Fibroblast of skin of right biceps (primary cell): ENCODE measurements around the gene CTXN2.

ENCODE experiments used
- DNase-seq: peaks from one replicate; pipeline ENCODE4 v3.0.0-alpha.2; 2013

The CTXN2 gene

DNA sequence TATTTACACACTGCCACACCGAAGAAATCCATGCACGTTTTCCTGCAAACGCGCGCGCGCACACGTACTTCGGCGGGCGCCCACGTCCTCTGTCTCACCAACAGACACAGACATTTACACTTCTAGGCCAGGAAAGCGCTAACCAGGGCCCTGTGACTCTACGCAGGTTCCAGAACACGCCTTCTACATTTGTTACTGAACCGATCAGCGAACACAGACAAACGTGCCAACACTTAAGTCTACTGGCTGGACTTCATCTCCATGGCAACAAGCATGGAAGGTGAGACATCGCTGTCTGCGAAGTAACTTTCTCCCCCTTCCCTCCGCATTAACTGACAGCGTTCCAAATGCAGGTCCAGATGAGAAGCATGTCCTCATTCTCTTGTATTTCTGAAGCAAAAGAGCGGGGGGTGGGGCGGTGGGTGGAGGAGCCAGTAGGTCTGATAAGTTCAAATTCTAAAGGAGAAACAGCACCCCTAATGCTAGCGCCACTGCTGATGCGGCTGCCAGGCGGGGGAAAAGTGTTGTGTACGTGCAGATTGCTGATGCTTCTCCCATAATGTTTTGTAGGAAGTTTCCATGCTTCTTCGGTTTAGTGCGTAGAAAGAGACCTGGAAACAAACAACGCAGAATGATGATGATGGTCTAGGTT, at the start of gene CTXN2:
TSS of gene CTXN2 (plus strand) at position 92 of the 652 bp plus-strand sequence. CDS start 9,636 bp downstream, outside the sequence.
- peak; percentile 6 for DNase-seq

DNA sequence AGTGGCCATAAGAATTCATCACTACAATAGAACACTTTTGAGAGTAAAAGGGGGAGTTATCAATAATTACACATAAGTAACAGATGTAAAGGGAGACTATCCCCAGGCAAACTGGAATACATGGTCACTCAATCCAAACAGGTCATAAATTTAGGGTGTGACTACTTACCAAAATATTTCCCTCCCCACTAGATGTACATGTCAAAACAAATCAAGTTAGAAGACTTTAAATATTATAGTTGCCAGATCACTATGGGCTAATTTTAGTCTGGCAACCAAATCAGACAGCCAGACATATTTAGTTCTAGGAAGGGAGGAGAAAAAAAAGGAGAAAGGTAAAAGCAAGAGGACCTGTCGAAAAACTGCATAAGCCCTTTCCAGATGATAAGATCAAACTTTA, 47.6 kb upstream of the CTXN2 start:
- DNase-seq, result peak; percentile 49

DNA sequence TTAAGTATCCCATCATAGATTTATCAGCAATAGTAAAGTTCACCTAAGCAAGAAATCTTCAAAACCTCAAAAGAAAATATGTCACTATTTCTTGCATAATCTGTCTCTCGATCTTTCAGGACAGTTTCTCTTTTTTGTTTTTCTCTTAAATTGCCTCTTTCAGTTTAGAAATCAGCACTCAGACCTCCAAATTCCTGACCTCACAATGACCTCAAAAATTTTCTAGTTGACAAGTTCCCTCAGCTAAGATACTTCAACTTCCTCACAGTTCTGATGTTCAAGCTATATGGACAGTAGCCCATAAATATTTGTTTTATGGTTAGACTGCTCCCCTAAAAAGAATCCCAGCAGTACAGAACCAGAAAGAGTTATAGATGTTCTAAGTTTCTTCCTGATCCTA, 46.6 kb upstream of the CTXN2 start:
- DNase-seq, result peak; percentile 55

DNA sequence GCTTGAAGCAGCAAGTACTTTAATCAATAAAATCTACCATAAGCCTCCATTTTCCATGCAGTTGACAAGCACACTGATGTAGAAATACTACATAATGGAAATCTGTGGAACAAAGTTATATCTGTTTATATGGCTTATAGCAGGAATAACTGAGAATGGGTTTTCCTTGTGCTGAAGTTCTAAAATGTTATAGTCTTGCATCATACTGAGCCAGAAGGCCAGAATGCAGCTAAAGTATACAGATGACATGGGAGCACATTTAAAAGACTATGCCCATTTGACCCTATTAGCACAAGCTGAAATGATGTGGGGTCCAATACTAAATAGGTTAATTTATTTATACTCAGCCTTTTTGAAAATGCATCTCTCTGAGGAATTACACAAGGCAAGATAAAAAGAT, 45.5 kb upstream of the CTXN2 start:
- DNase-seq, result peak; percentile 13

DNA sequence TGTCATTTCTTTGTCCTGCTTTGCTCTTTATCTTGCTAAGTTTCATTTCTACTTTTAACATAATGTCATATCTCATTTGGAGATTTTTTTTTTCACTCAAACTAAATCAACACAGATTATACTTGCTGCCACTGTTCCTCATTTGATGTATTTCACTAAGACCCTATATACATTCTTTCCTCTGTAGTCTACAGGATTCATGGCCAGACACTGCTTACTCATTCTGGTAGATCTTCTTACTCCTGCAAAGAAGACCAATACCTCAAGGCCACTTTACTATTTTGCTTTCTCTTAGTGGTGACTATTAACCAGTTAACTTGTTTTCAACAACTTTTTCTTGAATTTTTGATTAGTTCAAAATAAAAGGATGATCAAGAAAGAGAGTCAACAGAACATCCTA, 44.1 kb upstream of the CTXN2 start:
- DNase-seq, result peak; percentile 55

DNA sequence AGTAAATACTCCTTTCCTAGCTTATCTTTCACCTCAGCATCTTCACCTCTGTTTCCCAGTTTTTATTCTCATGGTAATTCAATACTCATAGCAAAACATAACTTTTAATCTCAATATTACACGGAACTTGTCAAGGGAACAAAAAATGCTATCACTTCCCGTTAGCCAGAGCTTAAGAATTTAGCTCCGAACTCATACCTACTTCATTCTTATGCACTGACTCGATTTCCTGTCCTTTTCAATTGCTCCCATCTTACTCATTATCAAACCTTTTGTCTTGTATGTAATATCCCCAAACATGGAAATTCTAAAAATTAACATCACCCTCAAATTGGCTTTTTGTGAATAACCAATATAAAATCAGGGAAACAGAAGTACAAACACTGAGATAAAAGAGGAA, 41.6 kb upstream of the CTXN2 start:
- DNase-seq, result peak; percentile 87

DNA sequence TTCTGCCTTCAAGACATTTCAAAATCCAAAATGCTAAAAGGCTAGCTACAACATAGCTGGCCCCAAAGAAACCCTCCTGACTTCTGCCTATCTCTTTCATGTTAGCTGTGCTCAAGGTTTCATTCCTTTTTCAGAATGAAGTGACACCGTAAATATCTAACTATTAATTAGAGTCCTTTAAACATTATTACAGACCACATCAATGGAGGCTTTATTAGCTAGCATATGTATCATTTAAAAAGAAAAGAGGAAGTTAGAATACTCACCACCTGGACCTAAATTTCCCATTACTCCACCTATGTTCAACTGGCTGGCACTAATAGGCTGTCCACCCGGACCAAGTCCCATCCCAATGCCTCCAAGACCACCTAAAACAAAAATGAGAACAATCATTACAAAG, 37.9 kb upstream of the CTXN2 start:
- no peak for DNase-seq

DNA sequence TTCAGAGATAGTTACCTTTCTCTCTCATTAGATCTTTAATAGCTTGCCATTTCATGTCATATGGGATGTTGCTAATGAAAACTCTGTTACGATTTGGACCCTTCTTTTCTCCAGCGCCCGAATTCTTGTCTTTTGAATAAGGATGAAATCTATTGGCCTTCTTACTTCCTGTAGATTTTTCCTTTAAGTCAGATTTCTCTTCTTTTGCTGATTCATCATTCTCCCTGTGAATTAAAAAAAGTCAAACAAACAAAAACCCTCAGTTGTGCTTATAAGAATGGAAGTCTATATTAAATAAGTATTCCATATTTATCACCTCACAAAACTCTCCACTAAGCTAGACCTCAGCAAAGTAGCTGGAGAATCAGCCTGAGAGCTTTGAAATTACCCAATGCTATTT, 22.8 kb upstream of the CTXN2 start:
- no peak for DNase-seq

DNA sequence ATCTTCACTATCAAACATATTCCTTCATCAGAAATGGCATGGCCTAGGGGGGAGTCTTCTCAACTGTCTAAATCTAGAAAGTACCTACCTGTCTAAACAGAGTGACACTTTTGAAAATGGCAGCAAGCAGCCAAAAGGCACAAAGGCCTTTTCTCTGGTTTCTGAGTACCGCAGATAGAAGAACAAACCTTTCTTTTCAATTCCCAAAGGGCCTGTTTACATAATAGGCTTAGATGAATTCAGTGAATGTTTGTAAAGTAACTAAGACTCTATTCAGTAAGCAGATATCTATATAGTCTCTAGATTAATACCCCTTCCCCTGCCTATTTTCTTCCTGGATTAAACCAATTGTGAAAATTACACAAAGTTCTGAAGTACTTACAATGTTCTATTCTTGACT, 20.5 kb upstream of the CTXN2 start:
- no peak for DNase-seq

DNA sequence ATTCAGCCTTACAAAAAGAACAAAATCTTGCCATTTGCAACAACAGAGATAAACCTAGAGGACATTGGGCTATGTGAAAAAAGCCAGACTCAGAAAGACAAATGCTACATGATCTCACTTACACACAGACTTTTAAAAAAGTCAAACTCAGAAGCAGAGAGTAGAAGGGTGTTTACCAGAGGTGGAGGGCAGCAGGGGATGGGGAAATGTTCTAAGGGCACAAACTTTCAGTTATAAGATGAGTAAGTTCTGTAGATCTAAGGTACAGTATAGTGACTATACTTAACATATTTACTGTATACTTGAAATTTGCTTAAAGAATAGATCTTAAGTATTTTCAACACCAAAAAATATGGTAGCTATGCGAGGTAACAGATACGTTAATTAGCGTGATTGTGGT, 16.3 kb upstream of the CTXN2 start:
- DNase-seq, result no peak

DNA sequence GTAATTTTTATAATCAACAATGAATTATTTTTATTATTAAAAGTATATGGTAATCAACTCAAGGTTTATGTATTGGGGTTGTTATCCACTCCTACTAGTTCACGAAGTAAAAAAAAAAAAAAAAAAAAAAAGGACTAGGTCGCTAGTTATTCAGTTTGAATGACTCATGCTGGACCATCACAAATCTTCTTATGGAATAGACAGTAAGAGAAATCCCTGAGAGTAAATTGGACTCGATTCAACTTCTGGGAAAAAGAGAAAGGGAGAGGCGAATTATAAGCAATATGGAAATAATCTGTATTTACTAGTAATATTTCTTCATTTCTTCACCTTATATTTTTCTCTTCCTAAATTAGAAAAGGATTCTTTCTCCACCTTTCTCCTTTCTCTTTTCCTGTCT, 15.4 kb upstream of the CTXN2 start:
- DNase-seq, result peak; percentile 47

DNA sequence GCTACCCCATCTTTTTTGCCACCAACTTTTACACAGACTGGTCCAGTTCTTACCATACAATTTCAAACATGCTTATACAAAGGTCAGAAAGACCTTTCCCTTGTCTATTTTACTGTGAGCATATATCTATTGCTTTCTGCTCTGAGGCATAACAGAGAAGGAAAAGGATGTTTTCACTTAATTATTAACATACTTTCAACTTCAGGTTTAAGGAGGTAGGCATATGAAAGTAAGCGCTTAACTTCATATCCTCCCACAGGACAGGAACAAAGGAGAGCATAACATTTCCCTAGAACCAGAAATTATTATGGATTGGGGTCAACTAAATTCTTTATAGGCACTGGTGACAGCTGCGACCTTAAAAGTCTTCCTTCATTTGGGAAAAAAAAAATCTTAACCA, 14.5 kb upstream of the CTXN2 start:
- DNase-seq, result no peak

DNA sequence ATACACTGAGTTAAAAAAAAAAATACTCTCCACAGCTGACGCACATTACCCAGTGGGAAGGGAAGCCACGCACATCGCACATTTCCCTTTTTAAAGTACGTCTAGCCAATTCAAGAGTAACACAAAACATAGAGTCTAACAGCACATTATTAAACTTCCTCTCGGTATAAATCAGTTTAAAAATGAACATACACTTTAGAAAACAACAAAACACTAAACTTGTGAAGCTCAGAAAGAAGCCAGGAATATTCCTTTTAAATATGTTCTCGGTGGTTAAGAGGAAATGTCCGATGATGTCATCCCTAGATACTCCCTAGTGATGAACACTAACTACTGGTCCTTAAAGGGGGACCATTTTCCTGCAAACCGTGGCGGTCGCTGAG, 14.1 kb upstream of the CTXN2 start:
- peak; percentile 54 for DNase-seq

DNA sequence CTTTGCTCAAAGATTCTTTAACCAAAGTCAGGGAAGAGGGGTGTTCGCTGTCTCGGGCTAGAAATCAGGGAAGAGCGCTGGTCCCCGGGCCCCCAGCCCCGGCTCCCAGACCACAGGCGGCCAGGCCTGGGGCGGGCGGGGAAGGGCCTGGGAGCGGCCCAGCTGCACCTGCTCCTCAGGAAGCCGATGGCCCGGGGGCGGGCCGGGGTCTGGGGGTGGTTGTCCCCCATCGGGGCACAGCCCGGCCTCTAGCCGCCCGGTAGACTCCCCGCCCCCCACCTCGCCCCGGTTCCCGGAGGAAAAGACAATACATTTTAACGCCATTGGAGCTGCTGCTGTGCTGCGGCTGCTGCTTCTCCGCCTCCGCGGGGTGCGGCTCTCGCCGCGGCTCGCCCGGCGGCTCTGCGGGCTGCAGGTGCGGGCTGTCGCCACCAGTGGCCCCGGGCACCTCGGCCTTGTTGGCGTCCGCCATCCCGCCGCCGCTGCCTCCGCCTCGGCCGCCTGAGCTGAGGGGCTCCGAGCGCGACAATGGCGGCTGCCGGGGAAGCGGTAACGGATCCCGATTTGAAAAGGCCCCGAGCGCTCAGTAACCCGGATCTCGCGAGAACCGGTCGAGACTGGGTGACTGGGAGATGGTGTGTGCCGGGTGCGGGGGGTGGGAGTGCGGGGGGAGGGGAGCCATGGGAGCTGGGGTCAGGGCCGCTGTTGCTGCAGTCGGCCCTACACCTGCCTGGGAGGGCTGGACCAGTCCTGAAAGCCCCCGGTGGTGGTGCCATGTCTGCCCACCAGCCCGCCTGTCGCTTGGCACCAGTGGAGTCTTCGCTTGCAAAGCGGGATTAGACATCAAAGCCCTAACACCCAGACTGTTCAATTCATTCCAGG, 13.5 kb upstream of the CTXN2 start, which contains the start of gene MYEF2:
TSS of gene MYEF2 (minus strand) at position 530 of the 882 bp plus-strand sequence. CDS start at position 472, 58 bp downstream.
- DNase-seq, result peak; percentile 72

DNA sequence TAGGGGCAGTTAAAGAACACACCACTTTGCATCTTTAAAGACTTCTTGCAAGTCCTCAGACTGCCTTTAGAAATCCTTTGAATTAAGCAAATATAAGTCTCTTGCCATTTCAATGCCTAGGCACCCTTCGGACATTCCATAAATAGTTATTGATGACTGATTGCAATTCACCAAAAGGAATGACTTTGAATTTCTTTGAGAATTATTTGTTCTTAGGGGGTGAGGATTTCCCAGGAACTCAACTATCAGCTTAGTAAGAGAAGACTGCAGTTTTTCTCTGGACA, 12.9 kb upstream of the CTXN2 start:
- no peak for DNase-seq

DNA sequence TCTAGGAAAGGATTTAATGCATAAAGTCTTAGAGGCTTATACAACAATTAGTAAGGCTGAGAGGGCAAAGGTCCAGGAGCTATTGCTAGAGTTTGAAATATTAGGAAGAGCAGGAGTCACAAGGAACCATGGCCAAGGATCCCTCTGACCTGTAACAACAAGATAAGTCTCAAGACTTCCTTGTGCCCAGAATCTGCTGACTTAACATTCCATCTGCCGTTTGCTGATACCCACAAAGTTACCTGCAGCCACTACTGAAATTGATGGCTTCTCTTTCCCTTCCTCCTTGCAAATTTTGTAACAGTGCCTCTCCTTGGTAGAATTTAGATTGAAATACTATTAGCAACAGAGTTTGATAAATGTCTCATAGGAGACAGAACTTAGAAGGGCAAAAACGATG, 8.7 kb upstream of the CTXN2 start:
- DNase-seq, result no peak

DNA sequence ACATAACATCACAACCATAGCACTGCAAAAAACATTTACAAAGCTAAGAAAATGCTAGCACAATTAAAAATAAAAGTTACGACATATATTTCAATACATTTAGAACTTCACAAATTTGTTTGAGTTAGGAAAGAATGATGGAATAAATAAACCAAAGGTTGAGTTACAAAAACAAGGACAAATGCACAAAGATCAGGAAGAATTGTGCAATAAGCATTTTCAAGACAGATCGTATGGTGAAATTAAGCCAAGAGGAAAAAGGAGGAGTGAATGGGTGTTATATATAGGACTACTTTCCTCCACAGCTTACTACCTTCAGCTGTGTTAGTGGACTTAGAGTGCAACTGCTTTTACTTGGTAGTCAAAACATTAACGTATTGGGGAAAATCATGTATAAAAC, 5.9 kb upstream of the CTXN2 start:
- DNase-seq, result no peak

DNA sequence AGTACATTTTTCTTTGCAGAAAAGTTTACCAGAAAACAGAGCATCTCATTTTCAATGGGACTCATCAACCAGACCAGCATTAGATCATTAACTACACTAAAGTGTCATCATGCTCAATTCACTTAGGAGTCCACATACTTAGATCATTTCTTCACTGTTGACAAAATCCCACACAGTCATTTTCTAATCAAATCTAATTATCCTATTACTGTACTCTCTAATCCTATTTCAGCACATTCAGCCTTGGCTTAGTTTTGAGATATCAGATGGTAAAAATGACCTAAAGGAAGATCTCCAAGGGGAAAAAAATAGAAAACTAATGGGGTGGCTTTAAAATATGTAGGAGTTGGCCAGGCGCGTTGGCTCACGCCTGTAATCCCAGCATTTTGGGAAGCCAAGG, 5.2 kb upstream of the CTXN2 start:
- DNase-seq, result no peak

DNA sequence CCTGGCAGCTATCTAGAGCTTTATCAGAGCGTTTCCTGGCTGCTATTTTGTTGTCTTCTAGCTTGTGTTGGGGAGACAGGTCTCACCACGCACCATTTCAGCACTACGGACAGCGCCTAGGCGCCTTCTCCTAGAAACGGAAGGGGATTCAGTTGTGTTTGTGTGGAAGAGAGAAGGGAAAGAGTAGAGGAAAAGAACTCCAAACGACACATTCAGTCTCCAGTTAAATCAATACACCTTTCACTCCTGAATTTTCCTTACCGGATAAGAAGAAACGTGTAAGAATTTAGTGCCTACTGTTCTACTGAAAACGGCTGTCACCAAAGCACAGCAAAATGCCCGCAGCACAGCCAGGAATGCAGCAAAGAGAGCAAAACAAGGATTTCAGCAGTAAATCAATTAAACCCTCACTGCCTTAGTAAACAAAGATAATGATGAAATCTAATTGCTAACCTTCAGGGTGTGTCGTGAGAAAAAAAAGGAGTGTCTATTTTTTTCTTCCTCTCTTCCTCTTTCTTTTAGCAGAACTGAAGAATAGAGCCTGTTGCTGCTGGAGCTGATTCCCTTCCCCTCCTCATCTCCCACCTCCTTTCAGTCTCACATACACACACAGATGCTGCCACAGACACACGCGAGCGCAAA, 412 bp upstream of the CTXN2 start:
- peak; percentile 75 for DNase-seq

DNA sequence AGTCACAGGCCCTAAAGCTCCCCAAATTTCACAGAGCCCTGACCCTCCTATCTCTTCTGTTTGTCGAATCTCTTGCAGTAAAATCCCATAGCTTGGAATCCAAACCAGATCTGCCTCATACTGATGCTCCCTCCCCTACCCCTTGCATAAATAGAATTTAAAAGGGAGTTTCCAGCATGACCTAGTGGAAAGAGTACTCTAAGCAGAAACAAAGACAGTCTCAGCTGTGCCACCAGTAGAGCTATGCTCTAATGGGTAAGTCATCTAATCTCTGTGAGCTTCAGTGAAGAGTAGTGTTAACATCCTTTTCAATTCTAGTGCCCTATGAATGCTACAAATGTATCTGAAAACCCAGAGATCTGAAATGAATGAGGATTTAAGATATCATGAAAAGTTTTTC, 10.6 kb downstream of the CTXN2 start:
- no peak for DNase-seq

DNA sequence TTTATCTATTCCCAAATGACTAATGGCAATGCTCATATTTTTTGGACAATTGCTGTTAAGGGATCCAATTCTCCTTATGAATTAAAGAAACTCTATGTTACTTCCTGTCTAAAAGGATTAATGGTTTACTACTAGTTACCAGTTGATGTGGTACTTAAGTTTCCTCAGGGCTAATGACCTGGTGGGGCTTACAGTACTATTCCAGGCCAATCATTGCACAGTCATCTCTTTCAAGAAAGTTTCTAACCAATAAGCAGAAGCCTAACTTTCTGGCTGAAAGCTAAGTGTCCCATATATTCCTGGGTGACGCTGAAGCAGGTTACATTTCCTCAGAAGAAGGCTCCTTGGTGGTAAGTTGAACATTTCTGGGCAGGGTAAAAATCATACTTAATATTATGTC, 14.5 kb downstream of the CTXN2 start, which contains the start of gene SLC12A1:
TSS of gene SLC12A1 (plus strand) at position 322 of the 400 bp plus-strand sequence. CDS start 1,418 bp downstream, outside the sequence.
- no peak for DNase-seq

DNA sequence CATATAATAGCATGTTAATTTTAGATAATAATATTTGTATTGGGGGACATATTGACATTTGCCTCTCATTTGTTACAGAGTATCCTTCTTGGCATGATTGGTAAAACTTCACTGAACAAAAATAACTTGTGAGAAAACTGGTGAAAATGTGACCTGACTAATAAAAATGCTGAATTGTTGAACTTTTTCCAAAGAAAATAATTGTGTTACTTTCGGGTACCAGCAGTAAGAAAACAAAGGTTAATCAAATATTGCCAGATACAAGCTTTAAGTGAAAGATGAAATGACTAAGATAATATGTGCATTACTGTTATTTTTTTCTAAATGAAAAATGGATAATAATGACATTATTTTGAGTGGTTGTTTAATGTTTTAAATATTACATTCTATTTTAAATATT, 29.8 kb downstream of the CTXN2 start:
- DNase-seq, result no peak

DNA sequence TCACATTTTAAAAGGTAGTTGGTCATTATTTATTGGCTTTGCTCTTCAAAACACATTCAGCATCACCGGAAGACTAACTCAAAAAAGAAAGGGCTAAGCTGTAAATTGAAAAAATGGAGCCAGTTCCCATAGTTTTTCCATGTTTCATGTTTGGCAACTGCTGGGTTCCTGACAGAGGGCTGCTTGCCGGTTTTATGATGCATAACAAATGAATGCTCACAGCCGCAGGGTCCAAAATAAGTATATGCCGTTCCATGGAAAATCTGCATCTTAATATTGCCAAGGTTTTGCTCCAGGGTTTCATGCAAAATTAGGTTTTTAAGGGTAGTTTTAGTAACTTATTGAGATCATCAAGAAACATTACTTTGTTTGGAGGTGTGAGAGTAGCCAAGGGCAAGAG, 30.4 kb downstream of the CTXN2 start:
- DNase-seq, result peak; percentile 0

DNA sequence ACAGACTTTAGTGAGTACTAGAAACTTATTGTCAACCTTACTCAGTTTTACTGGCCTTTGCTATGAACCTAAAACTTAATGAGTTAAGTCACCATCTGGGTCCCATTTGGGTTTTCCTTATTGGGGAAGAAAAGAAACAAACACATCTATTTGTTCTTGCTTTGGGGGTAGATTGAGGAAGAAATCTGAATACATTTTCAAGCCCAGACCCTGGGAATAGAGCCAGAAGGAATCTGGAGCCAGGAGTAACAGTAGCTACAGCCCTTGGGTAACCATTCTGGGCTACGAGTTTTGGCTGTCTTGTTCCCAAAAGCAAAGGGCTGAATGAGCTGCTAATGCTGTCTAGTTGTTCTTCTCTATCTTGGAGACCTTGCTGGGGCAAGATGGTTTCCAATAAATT, 31.2 kb downstream of the CTXN2 start:
- no peak for DNase-seq
